ENCODE data around the gene GOLGA6L6. TPM values are rescaled to one million over a fixed set of nuclear protein-coding genes. Genes with fewer than 3 reads are reported as not detected.
A peak's percentile ranks its signal among the peaks of the same experiment; 100 is the strongest.
"Not testable (repeated sequence)": the region's sequence is repeated elsewhere in the genome, so short reads cannot be mapped to it uniquely, and the experiment has no call there.

Gene GOLGA6L6
- polyA plus RNA-seq, 3 donors, result not detected

- H3K4me1 Mint-ChIP-seq; H3K4me1 ChIP-seq (ENCODE audit: control insufficient read depth in 1 of 2, insufficient read depth in 2 of 2, low read length in 2 of 2); H3K36me3 Mint-ChIP-seq; H2AFZ ChIP-seq (ENCODE audit: insufficient read depth, low read depth, low read length, poor library complexity, severe bottlenecking); intact Hi-C loops (cut with micrococcal nuclease); H3K9me3 Mint-ChIP-seq; H3K9ac ChIP-seq (ENCODE audit: insufficient read depth, low read length, poor library complexity, severe bottlenecking); H3K79me2 ChIP-seq (ENCODE audit: insufficient read depth, low read length); H3K27me3 Mint-ChIP-seq (ENCODE audit: low read depth in 3 of 3); H3K4me3 Mint-ChIP-seq; H3K27ac Mint-ChIP-seq; H3K27me3 ChIP-seq (ENCODE audit: control insufficient read depth in 2 of 2, insufficient read depth in 2 of 2, low read length in 2 of 2); H3K36me3 ChIP-seq (replicated peaks in 1 of 2; ENCODE audit: control insufficient read depth in 1 of 2, insufficient read depth in 2 of 2, low read length in 2 of 2); H3K4me3 ChIP-seq (replicated peaks in 1 of 3; ENCODE audit: low read depth in 2 of 3, low read length in 3 of 3); H3K9me3 ChIP-seq (replicated peaks in 1 of 2; ENCODE audit: control insufficient read depth in 1 of 2, insufficient read depth in 1 of 2, low read length in 2 of 2); H3K4me2 ChIP-seq (replicated peaks; ENCODE audit: extremely low read depth, low read length, poor library complexity, severe bottlenecking); H3K27ac ChIP-seq (ENCODE audit: low read depth in 1 of 2, low read length in 2 of 2); DNase-seq; H4K20me1 ChIP-seq (ENCODE audit: insufficient read depth, low read length): not testable (repeated sequence)
- 70% methylated on average over 4 of the region's 39 CpGs for WGBS (ENCODE audit: insufficient coverage)
Measured at GRCh38 chr15:20582109-20582725, 40.6 kb upstream of the GOLGA6L6 start.

DNA sequence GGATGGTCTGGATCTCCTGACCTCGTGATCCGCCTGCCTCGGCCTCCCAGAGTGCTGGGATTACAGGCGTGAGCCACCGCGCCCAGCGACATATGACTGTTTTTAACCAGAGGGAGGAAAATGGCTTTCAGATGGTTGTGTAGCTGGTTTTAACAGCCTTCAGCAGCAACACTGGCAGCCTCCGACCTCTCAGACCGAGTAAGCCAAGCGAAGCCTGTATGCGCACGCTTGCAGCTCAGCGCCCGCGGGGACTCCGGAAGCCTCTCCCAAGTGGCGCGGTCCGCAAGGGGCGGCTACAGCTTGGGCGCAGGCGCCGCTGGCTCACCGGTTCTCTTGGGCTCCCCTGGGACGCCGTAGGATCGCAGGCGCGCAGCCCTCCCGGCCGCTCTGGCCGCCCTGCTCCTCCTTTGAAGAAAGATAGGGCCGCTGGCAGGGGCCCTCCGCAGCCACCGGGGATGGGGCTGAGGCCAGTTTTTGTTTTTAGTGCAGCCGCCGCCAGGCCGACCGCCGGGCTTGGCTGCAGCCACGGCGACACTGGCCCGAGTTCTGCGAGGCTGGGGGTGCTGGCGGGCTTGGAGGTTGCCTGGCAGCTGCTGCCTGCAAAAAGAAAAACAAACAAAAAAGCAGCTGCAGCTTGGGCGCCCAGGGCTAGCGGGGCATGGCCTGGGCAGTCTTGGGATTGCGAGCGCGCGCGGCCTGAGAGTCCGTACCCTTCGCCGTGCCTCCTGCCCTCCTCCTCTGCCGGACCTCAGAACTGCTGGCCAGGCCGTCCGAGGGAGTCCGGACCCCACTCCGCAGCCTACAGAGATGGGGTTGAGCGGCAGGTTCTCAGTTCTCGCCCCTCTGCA is 39.9 kb upstream of the GOLGA6L6 start:
- H3K9ac ChIP-seq (ENCODE audit: insufficient read depth, low read length, poor library complexity, severe bottlenecking); H3K4me1 ChIP-seq (ENCODE audit: control insufficient read depth in 1 of 2, insufficient read depth in 2 of 2, low read length in 2 of 2); H4K20me1 ChIP-seq (ENCODE audit: insufficient read depth, low read length); H3K27me3 ChIP-seq (ENCODE audit: control insufficient read depth in 2 of 2, insufficient read depth in 2 of 2, low read length in 2 of 2); H2AFZ ChIP-seq (ENCODE audit: insufficient read depth, low read depth, low read length, poor library complexity, severe bottlenecking); H3K36me3 Mint-ChIP-seq; H3K4me3 Mint-ChIP-seq; H3K9me3 Mint-ChIP-seq; intact Hi-C loops (cut with micrococcal nuclease); H3K36me3 ChIP-seq (replicated peaks in 1 of 2; ENCODE audit: control insufficient read depth in 1 of 2, insufficient read depth in 2 of 2, low read length in 2 of 2); H3K4me2 ChIP-seq (replicated peaks; ENCODE audit: extremely low read depth, low read length, poor library complexity, severe bottlenecking); H3K27me3 Mint-ChIP-seq (ENCODE audit: low read depth in 3 of 3); H3K27ac ChIP-seq (ENCODE audit: low read depth in 1 of 2, low read length in 2 of 2); H3K27ac Mint-ChIP-seq; H3K4me1 Mint-ChIP-seq; H3K4me3 ChIP-seq (replicated peaks in 1 of 3; ENCODE audit: low read depth in 2 of 3, low read length in 3 of 3); H3K9me3 ChIP-seq (replicated peaks in 1 of 2; ENCODE audit: control insufficient read depth in 1 of 2, insufficient read depth in 1 of 2, low read length in 2 of 2); H3K79me2 ChIP-seq (ENCODE audit: insufficient read depth, low read length): not testable (repeated sequence)
- peak in 1 of 3 donors; percentile 0 for DNase-seq
- WGBS (ENCODE audit: insufficient coverage), result 66% methylated on average over 2 of the region's 62 CpGs

- H3K9ac ChIP-seq (ENCODE audit: insufficient read depth, low read length, poor library complexity, severe bottlenecking); H3K9me3 Mint-ChIP-seq; H3K4me3 ChIP-seq (replicated peaks in 1 of 3; ENCODE audit: low read depth in 2 of 3, low read length in 3 of 3); DNase-seq; H3K4me1 Mint-ChIP-seq; H3K27ac Mint-ChIP-seq; H3K27me3 Mint-ChIP-seq (ENCODE audit: low read depth in 3 of 3); H3K4me3 Mint-ChIP-seq; H3K36me3 Mint-ChIP-seq; H3K9me3 ChIP-seq (replicated peaks in 1 of 2; ENCODE audit: control insufficient read depth in 1 of 2, insufficient read depth in 1 of 2, low read length in 2 of 2); H3K4me2 ChIP-seq (replicated peaks; ENCODE audit: extremely low read depth, low read length, poor library complexity, severe bottlenecking); H3K79me2 ChIP-seq (ENCODE audit: insufficient read depth, low read length); H4K20me1 ChIP-seq (ENCODE audit: insufficient read depth, low read length); H3K36me3 ChIP-seq (replicated peaks in 1 of 2; ENCODE audit: control insufficient read depth in 1 of 2, insufficient read depth in 2 of 2, low read length in 2 of 2); H3K27ac ChIP-seq (ENCODE audit: low read depth in 1 of 2, low read length in 2 of 2); intact Hi-C loops (cut with micrococcal nuclease); H2AFZ ChIP-seq (ENCODE audit: insufficient read depth, low read depth, low read length, poor library complexity, severe bottlenecking); H3K4me1 ChIP-seq (ENCODE audit: control insufficient read depth in 1 of 2, insufficient read depth in 2 of 2, low read length in 2 of 2); H3K27me3 ChIP-seq (ENCODE audit: control insufficient read depth in 2 of 2, insufficient read depth in 2 of 2, low read length in 2 of 2): not testable (repeated sequence)
- no CpG with 5 or more reads among the region's 14 CpGs for WGBS (ENCODE audit: insufficient coverage)
Measured at GRCh38 chr15:20579662-20580061, 38.1 kb upstream of the GOLGA6L6 start.

GRCh38 chr15:20551289-20551688 is 9.7 kb upstream of the GOLGA6L6 start:
- intact Hi-C loops (cut with micrococcal nuclease), result not testable (repeated sequence)

More at GRCh38 chr15:20551289-20551688, 9.7 kb upstream of the GOLGA6L6 start:
- not testable (repeated sequence) for H3K36me3 Mint-ChIP-seq; H3K4me1 Mint-ChIP-seq; H3K27me3 ChIP-seq (ENCODE audit: control insufficient read depth in 2 of 2, insufficient read depth in 2 of 2, low read length in 2 of 2); H3K4me2 ChIP-seq (replicated peaks; ENCODE audit: extremely low read depth, low read length, poor library complexity, severe bottlenecking); H3K79me2 ChIP-seq (ENCODE audit: insufficient read depth, low read length); H3K27me3 Mint-ChIP-seq (ENCODE audit: low read depth in 3 of 3); H4K20me1 ChIP-seq (ENCODE audit: insufficient read depth, low read length); H3K36me3 ChIP-seq (replicated peaks in 1 of 2; ENCODE audit: control insufficient read depth in 1 of 2, insufficient read depth in 2 of 2, low read length in 2 of 2); H3K4me3 ChIP-seq (replicated peaks in 1 of 3; ENCODE audit: low read depth in 2 of 3, low read length in 3 of 3); H2AFZ ChIP-seq (ENCODE audit: insufficient read depth, low read depth, low read length, poor library complexity, severe bottlenecking); H3K9ac ChIP-seq (ENCODE audit: insufficient read depth, low read length, poor library complexity, severe bottlenecking); DNase-seq; H3K4me1 ChIP-seq (ENCODE audit: control insufficient read depth in 1 of 2, insufficient read depth in 2 of 2, low read length in 2 of 2); H3K9me3 ChIP-seq (replicated peaks in 1 of 2; ENCODE audit: control insufficient read depth in 1 of 2, insufficient read depth in 1 of 2, low read length in 2 of 2); H3K27ac ChIP-seq (ENCODE audit: low read depth in 1 of 2, low read length in 2 of 2); H3K9me3 Mint-ChIP-seq; H3K4me3 Mint-ChIP-seq
- WGBS (ENCODE audit: insufficient coverage), result no CpG with 5 or more reads among the region's 19 CpGs
- peak overlapping the region in 1 of 7 donors; percentile 36 for H3K27ac Mint-ChIP-seq
